Right lobe of liver (tissue), 6 donors: ENCODE data around the gene IFRD2. TPM values are rescaled to one million over a fixed set of nuclear protein-coding genes. Genes with fewer than 3 reads are reported as not detected.

Experiments
- ATAC-seq, 4 donors: fragments of 200-7000 bp; cut with Tn5 transposase; one replicate each; pipeline ENCODE4 v1.9.1; 2020; ENCODE audit warnings: mild to moderate bottlenecking in 4 of 4, moderate library complexity in 4 of 4
- DNase-seq, 3 donors: peaks; one replicate each; pipeline ENCODE4 v3.0.0-alpha.2; 2020
- H3K27ac ChIP-seq, 3 donors: fragments of 200-600 bp; one replicate each; pipeline ENCODE4 v1.8.0; 2022
- H3K27me3 ChIP-seq, 2 donors: fragments of 200-600 bp; one replicate each; pipeline ENCODE4 v1.8.0; 2022
- H3K36me3 ChIP-seq, 4 donors: fragments of 200-600 bp; sonication (generic) in 1 of 4; one replicate each; pipeline versions ENCODE4 v1.5.1 to v1.8.0; 2017 to 2022; ENCODE audit warnings: control low read depth in 1 of 4
- H3K4me1 ChIP-seq, 4 donors: fragments of 200-600 bp; sonication (generic) in 1 of 4; one replicate each; pipeline versions ENCODE4 v1.5.1 to v1.8.0; 2017 to 2022; ENCODE audit warnings: control low read depth in 1 of 4
- H3K4me3 ChIP-seq, 3 donors: fragments of 200-600 bp; one replicate each; pipeline ENCODE4 v1.8.0; 2022
- H3K9me3 ChIP-seq, 4 donors: fragments of 200-600 bp; sonication (generic) in 1 of 4; one replicate each; pipeline versions ENCODE4 v1.5.1 to v1.8.0; 2017 to 2022; ENCODE audit warnings: control low read depth in 1 of 4
- POLR2A ChIP-seq: fragments of 450-650 bp; IDR thresholded peaks from one replicate; pipeline ENCODE4 v1.6.1; 2017; ENCODE audit warnings: antibody characterized with exemption, mild to moderate bottlenecking
- WGBS: methylation state at CpG from one replicate; pipeline ENCODE4 v1.1.6; 2018; ENCODE audit warnings: low coverage, low lambda C conversion rate; ENCODE audit not compliant: insufficient coverage; ENCODE audit errors: missing lambda C conversion rate; 5-methylcytosine and 5-hydroxymethylcytosine counted together
- intact Hi-C, 2 donors: fragments of 100-400 bp; cut with DNase I; formaldehyde crosslinking; loops; one replicate each; pipeline versions ENCODE4 v1.11.2 to v1.14.1; 2022
- total RNA-seq, 6 experiments: library from RNA; depleted of rRNA in 2 of 6; stranded (reverse); fragments of >200 nt in 2 of 6; fragmentation: NEBNext Ultra II Directional in 3 of 6; extraction: Animal tissue kit (Norgen Biotek cat#: 25700) in 3 of 6; gene quantifications; one replicate each; pipeline versions ENCODE4 v1.1.0 to v1.2.4, GENCODE V29; 2016 to 2023
- TF ChIP-seq, protein P1 (sequence below), 4 donors: fragments of 200-600 bp in 3 of 4; fragments of 450-650 bp in 1 of 4; IDR thresholded peaks; one replicate each; pipeline versions ENCODE4 v1.5.1 to v1.8.0; 2016 to 2022; ENCODE audit warnings: antibody characterized with exemption in 4 of 4, mild to moderate bottlenecking in 2 of 4
- donor health status: DM: no; HTN: yes; CAD: no.
- donor health status: DM: no; HTN: no; CAD: no.
- donor health status: DM: no; HTN: no; CAD: no.
- donor health status: DM: no; HTN: yes; CAD: no.
- donor health status: DM: no; HTN: yes; CAD: no.

The IFRD2 gene
- total RNA-seq, 6 experiments from 2014 or later = 40.8 to 71.0 (median 56.3) TPM

DNA sequence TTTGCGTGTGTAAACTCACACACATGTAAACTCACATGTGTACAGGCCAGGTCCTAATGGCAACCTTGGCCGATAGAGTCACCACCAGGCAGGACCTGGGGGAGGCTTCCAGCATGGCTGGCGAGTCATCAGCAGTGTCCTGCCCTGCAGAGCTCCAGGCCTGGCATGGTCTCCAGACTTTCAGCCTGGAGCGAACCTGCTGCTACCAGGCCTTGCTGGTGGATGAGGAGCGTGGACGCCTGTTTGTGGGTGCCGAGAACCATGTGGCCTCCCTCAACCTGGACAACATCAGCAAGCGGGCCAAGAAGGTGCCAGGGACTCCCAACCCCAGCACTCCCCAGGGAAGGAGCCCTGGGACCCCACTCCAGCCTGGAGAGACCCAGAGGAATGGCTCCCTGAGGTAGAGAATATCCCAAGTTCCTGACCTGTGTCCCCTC lies 22.2 kb downstream of the IFRD2 start:
- no peak overlapping the region for H3K27ac ChIP-seq
- no peak for TF ChIP-seq POLR2A
- TF ChIP-seq, protein P1, sequence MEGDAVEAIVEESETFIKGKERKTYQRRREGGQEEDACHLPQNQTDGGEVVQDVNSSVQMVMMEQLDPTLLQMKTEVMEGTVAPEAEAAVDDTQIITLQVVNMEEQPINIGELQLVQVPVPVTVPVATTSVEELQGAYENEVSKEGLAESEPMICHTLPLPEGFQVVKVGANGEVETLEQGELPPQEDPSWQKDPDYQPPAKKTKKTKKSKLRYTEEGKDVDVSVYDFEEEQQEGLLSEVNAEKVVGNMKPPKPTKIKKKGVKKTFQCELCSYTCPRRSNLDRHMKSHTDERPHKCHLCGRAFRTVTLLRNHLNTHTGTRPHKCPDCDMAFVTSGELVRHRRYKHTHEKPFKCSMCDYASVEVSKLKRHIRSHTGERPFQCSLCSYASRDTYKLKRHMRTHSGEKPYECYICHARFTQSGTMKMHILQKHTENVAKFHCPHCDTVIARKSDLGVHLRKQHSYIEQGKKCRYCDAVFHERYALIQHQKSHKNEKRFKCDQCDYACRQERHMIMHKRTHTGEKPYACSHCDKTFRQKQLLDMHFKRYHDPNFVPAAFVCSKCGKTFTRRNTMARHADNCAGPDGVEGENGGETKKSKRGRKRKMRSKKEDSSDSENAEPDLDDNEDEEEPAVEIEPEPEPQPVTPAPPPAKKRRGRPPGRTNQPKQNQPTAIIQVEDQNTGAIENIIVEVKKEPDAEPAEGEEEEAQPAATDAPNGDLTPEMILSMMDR (IDR thresholded peaks at IDR 0.05) = no peak
- H3K27me3 ChIP-seq = no peaks in the 10 kb centered on the region
- peaks cover 0 to 41% (median 5%) of the 10 kb centered on the region in 4 donors for H3K4me1 ChIP-seq
- no CpG with 5 or more reads among the region's 8 CpGs for WGBS
- H3K9me3 ChIP-seq = no peaks in the 10 kb centered on the region
- ATAC-seq (no peak), DNase-seq (no peak)
- no peak overlapping the region for H3K4me3 ChIP-seq
- no peaks in the 10 kb centered on the region for H3K36me3 ChIP-seq
- intact Hi-C loops = loop anchor here (5.0 to 10.0 kb wide), 3 partner anchors 43 to 145 kb away; partner anchors contain the start of gene HYAL2 (in 1 of the 2)

DNA sequence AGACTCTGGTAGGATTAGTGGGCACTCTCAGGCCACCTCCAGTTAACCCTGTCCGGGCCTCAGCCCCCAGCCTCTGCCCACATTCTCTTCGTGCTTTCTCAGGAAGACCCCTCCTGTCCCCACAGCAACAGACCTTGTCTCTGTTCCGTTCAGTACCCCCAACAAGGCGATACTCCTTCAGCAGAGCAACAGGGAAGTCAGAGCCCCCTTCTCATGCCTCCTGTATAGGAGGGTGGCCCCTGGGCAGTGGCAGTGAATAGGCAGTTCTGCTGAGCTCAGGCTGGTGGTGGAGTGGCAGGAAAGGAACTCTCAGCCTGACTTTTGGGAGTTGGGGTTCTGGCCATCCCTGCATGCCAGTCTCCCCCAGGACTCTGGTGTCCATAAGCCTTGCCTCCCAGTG lies 22.8 kb downstream of the IFRD2 start:
- Histone ChIP-seq H3K4me1 (peaks cover 0 to 41% (median 5%) of the 10 kb centered on the region in 4 donors), H3K27me3 (no peaks in the 10 kb centered on the region), H3K36me3 (no peaks in the 10 kb centered on the region), H3K27ac (no peak overlapping the region), H3K9me3 (no peaks in the 10 kb centered on the region), H3K4me3 (no peak overlapping the region)
- WGBS = no CpG with 5 or more reads among the region's 4 CpGs
- TF ChIP-seq, protein P1 (IDR thresholded peaks at IDR 0.05) = no peak
- no peak for TF ChIP-seq POLR2A
- DNase-seq (no peak), ATAC-seq (no peak)
- intact Hi-C loops = loop anchor here (5.0 to 10.0 kb wide), 2 partner anchors 42 to 145 kb away; no protein-coding TSS in a partner anchor

DNA sequence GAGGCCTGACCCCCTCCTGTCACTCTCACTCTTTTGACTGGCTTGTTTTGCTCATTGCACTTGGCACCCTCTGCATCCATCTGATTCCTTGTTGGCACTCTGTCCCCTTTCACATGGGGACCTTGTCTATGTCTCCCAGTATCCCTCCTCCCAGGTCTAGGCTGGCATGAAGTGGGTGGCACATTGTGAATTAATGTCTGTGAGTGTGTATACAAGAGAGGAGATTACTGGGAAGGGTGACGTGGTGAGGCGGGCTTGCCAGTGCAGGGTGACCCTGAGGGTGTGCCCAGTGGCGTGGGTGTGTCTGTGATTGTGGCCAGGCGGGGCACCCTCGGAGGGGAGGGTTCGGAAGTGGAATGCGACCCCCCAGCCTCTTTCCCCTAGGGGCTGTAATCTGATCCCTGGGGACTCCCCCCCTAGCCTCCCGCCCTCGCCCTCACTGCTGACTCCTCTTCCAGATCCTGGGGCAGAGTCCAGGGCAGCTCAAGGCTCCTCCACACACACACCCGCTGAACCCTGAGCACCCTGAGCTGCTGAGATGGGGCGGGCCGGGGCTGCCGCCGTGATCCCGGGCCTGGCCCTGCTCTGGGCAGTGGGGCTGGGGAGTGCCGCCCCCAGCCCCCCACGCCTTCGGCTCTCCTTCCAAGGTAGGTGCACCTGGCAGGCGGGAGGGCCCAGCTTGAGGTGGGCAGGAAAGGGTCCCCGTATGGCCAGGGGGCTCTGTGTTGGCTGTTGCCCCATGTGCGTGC lies 23.4 kb downstream of the IFRD2 start, which contains the start of gene SEMA3B:
TSS of gene SEMA3B (plus strand) at position 445 of the 749 bp plus-strand sequence. CDS start at position 539, 94 bp downstream.
- TF ChIP-seq, protein P1 (IDR thresholded peaks at IDR 0.05) = no peak
- TF ChIP-seq POLR2A = no peak
- ATAC-seq (peak in 1 of 4 donors; percentile 11), DNase-seq (no peak)
- WGBS = 22% methylated on average over 8 of the region's 21 CpGs
- Histone ChIP-seq H3K9me3 (no peaks in the 10 kb centered on the region), H3K27me3 (no peaks in the 10 kb centered on the region), H3K36me3 (no peaks in the 10 kb centered on the region), H3K4me3 (no peak within 1 kb of the TSS), H3K4me1 (peaks cover 0 to 36% (median 4%) of the 10 kb centered on the region in 4 donors), H3K27ac (no peak within 1 kb of the TSS)
- intact Hi-C loops = loop anchor here (5.0 to 10.0 kb wide), 2 partner anchors 42 to 144 kb away; no protein-coding TSS in a partner anchor

DNA sequence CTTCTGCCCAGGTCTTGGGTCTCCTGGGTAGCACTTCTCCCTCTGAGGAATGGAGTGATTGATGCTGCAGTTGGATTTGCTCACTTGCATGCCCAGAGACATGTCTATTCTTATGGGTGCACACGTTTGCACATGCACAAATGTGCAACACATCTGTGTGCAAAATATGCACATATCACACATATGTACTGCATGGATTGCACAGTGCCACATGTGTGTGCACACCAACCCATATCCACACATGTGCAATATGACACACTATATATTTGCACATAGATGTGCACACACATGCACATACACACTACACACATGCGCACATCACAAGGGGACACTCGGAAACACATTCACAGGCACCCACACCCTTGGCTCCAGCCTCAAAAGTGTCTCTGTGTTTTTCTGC lies 24.0 kb downstream of the IFRD2 start:
- intact Hi-C loops = loop anchor here (5.0 to 10.0 kb wide), 2 partner anchors 41 to 143 kb away; no protein-coding TSS in a partner anchor
- ATAC-seq (no peak), DNase-seq (no peak)
- no peaks in the 10 kb centered on the region for H3K36me3 ChIP-seq
- no peaks in the 10 kb centered on the region for H3K27me3 ChIP-seq
- H3K4me3 ChIP-seq = no peak overlapping the region
- peaks cover 0 to 31% (median under 1%) of the 10 kb centered on the region in 4 donors for H3K4me1 ChIP-seq
- H3K9me3 ChIP-seq = no peaks in the 10 kb centered on the region
- H3K27ac ChIP-seq = no peak overlapping the region
- TF ChIP-seq, protein P1 (IDR thresholded peaks at IDR 0.05) = no peak
- TF ChIP-seq POLR2A = no peak
- 60% methylated on average over 3 of the region's 3 CpGs for WGBS
